Ovary (tissue), 9 donors: ENCODE results near the gene CCIN. TPM values are rescaled to one million over a fixed set of nuclear protein-coding genes. Genes with fewer than 3 reads are reported as not detected.

ENCODE experiments used
- DNase-seq, 5 donors: peaks; one replicate each; pipeline ENCODE4 v3.0.0-alpha.2; 2019 to 2020
- H3K27ac ChIP-seq, 2 donors: fragments of 200-600 bp; one replicate each; pipeline versions ENCODE4 v1.5.1 to v1.8.0; 2019 to 2022
- H3K27me3 ChIP-seq: fragments of 200-600 bp; one replicate; pipeline ENCODE4 v1.8.0; 2022
- H3K36me3 ChIP-seq: fragments of 200-600 bp; sonication (generic); one replicate; pipeline ENCODE4 v1.5.1; 2019
- H3K4me1 ChIP-seq: one replicate; pipeline ENCODE4 v1.8.1; 2013; ENCODE audit warnings: mild to moderate bottlenecking, moderate library complexity; ENCODE audit not compliant: insufficient read depth
- H3K4me3 ChIP-seq: fragments of 200-600 bp; sonication (generic); one replicate; pipeline ENCODE4 v1.5.1; 2017
- H3K9me3 ChIP-seq, 2 donors: fragments of 200-600 bp in 1 of 2; sonication (generic) in 1 of 2; one replicate each; pipeline versions ENCODE4 v1.5.1 to v1.8.1; 2013 to 2019; ENCODE audit warnings: mild to moderate bottlenecking in 1 of 2, moderate library complexity in 1 of 2
- EP300 ChIP-seq: sonication (generic); formaldehyde crosslinking; IDR thresholded peaks from one replicate; pipeline ENCODE4 v1.6.1; 2017; ENCODE audit warnings: antibody characterized with exemption
- POLR2A ChIP-seq: fragments of 450-650 bp; IDR thresholded peaks from one replicate; pipeline ENCODE4 v1.6.1; 2017; ENCODE audit warnings: antibody characterized with exemption, mild to moderate bottlenecking, moderate library complexity
- WGBS, 3 donors: extraction: QIAGEN DNeasy Blood & Tissue Kit in 1 of 3; methylation state at CpG; one replicate each; pipeline versions ENCODE4 v1.1.5 to v1.1.7; 2013 to 2017; 5-methylcytosine and 5-hydroxymethylcytosine counted together
- intact Hi-C, 4 donors: fragments of 100-400 bp; cut with DNase I; formaldehyde crosslinking; loops; one replicate each; pipeline versions ENCODE4 v1.11.0 to v1.15.1; 2022 to 2023
- polyA plus RNA-seq, 2 donors: library from polyadenylated mRNA; stranded (reverse); fragments of 200-250 nt in 1 of 2; fragments of 350-450 nt in 1 of 2; fragmentation: Illumina TruSeq in 1 of 2; extraction: RNeasy Lipid Tissue Mini Kit (QIAGEN cat#74804) in 1 of 2; gene quantifications; one replicate each; pipeline ENCODE4 v1.2.3, GENCODE V29; 2013 to 2014
- total RNA-seq, 7 donors: library from RNA; depleted of rRNA in 2 of 7; stranded (reverse); fragments of >200 nt in 2 of 7; fragmentation: NEBNext Ultra II Directional in 3 of 7; extraction: Animal tissue kit (Norgen Biotek cat#: 25700) in 3 of 7; gene quantifications; one replicate each; pipeline versions ENCODE4 v1.1.0 to v1.2.4, GENCODE V29; 2016 to 2023
- TF ChIP-seq, protein P1 (sequence below), 3 donors: fragments of 450-650 bp in 2 of 3; fragments of 200-600 bp in 1 of 3; IDR thresholded peaks; one replicate each; pipeline versions ENCODE4 v1.5.1 to v1.8.0; 2016 to 2022; ENCODE audit warnings: antibody characterized with exemption in 3 of 3, mild to moderate bottlenecking in 1 of 3
- donor health status: DM: no; HTN: no; CAD: no; lungs with moderate emphysema.
- donor health status: DM: no; HTN: no; CAD: no.
- donor health status: Bipolar disorder and iron deficiency.
- donor health status: DM: yes; HTN: yes; CAD: no.
- donor health status: DM: no; HTN: no; CAD: no.
- donor health status: DM: yes; HTN: yes; CAD: no.

The CCIN gene
- total and polyA plus RNA-seq, 9 donors = 0.15 to 0.33 (median 0.28) TPM; not detected in 5

DNA sequence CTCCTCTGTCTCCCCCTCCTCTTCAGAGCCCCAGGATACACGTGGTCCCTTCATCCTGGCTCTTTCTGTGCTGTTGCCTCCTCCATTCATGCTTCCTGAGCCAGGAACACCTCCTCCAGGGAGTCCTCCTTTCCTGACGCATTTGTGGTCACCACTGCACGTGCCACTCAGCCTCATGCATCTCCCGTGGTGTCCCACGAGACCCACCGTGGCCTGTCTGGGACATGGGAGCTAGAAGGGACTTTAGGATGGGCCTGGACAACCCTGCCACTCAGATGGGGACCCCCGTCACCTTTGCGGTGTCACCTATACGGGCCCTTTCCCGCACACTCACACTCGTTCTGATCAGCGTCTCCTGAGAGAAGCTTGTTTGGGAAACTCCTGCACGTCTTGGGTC, 25.9 kb upstream of the CCIN start:
- Histone ChIP-seq H3K27ac (peak overlapping the region; percentile 33 to 39), H3K9me3 (no peaks in the 10 kb centered on the region), H3K36me3 (no peaks in the 10 kb centered on the region), H3K4me3 (no peak overlapping the region), H3K4me1 (peaks cover 9% of the 10 kb centered on the region), H3K27me3 (no peaks in the 10 kb centered on the region)
- no peak for TF ChIP-seq POLR2A
- TF ChIP-seq, protein P1, sequence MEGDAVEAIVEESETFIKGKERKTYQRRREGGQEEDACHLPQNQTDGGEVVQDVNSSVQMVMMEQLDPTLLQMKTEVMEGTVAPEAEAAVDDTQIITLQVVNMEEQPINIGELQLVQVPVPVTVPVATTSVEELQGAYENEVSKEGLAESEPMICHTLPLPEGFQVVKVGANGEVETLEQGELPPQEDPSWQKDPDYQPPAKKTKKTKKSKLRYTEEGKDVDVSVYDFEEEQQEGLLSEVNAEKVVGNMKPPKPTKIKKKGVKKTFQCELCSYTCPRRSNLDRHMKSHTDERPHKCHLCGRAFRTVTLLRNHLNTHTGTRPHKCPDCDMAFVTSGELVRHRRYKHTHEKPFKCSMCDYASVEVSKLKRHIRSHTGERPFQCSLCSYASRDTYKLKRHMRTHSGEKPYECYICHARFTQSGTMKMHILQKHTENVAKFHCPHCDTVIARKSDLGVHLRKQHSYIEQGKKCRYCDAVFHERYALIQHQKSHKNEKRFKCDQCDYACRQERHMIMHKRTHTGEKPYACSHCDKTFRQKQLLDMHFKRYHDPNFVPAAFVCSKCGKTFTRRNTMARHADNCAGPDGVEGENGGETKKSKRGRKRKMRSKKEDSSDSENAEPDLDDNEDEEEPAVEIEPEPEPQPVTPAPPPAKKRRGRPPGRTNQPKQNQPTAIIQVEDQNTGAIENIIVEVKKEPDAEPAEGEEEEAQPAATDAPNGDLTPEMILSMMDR (IDR thresholded peaks at IDR 0.05) = no peak
- intact Hi-C loops = no loop called here
- no peak for DNase-seq
- WGBS, 3 donors = 81 to 82% (median 82%) methylated on average over 13 of the region's 13 CpGs

DNA sequence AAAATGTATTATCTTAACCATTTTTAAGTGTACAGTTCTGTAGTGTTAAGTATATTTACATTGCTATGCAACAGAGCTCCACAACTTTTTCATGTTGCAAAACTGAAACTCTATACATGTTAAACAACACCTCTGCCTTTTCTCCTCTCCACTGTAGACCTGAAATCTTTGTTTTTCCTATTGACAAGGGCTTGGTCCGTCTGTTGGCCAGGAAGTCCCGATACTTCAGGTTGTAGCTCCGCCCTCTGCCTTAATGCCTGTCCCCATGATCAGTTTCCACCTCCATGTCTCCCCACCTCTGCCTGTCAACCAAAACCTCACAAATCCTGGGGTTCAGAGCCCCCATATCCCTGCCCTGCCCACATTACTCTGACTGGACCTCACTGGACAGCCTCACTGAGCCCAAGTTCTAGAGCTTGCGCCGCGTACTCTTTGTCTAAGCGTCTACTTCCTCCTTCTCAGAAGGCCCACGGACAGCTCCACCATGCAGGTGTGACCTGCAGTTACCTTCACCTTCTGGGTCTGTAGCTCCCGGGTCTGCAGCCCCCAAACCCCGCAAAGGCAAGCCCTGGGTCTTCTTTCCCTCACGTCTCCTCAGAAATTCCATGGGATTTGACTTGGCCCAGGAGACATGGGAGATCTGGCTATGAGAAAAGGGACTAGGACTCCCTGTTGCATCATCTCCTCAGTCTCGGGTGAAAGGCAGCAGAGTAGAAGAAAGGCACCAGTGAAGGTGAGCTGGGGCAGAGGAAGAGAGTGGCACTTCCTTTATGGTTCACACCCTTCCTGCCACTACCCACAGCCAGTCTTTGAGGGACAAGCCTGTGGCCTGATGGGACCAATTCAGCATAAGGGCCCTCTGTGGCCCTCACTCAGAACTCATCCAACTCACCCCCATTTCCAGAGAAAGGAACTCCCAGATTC, 24.6 kb upstream of the CCIN start:
- WGBS, 3 donors = 94% methylated on average over 12 of the region's 12 CpGs
- intact Hi-C loops = no loop called here
- TF ChIP-seq, protein P1 (IDR thresholded peaks at IDR 0.05) = no peak
- no peak for TF ChIP-seq POLR2A
- TF ChIP-seq EP300 = no peak
- H3K4me3 ChIP-seq = no peak overlapping the region
- no peaks in the 10 kb centered on the region for H3K9me3 ChIP-seq
- no peaks in the 10 kb centered on the region for H3K36me3 ChIP-seq
- H3K4me1 ChIP-seq = peaks cover 17% of the 10 kb centered on the region
- no peak for DNase-seq
- no peaks in the 10 kb centered on the region for H3K27me3 ChIP-seq
- no peak overlapping the region for H3K27ac ChIP-seq

DNA sequence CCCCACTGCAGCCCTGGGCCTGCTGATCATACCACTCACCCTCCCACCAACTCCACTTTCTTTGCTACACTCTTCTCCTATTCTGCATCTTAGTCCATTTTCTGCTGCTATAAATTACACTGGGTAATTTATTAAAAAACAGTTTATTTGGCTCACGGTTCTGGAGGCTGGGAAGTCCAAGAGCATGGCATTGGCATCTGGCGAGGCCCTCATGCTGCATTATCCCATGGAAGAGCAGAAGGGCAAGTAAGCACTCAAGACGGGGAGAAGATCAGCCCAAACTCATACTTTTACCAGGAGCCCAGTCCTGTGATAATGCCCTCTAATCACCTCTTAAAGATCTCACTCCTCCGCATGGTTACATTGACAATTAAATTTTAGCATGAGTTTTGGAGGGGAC, 23.2 kb upstream of the CCIN start:
- Histone ChIP-seq H3K4me1 (peaks cover 18% of the 10 kb centered on the region), H3K27ac (no peak overlapping the region)

DNA sequence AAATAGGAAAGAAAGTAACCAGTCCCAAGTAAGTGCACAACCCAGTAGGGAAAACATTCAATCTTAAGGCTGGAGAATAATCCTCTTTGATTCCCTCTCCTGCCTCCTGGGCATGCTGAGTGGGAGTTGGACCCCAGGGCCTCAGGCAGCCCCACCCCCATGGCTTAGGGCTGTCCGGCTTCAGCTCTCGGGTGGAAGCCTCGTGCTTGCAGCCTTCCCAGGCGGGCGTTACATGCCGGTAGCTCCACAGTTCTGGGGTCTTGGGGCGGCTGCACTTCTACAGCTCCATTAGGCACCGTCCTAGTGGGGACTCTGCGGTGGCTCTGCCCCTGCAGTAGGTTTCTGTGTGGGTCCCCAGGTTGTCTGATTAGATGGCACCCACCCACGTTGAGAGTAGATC, 22.5 kb upstream of the CCIN start:
- no peak overlapping the region for H3K27ac ChIP-seq
- 93 to 95% (median 94%) methylated on average over 10 of the region's 10 CpGs for WGBS, 3 donors
- no peaks in the 10 kb centered on the region for H3K27me3 ChIP-seq
- H3K9me3 ChIP-seq = no peaks in the 10 kb centered on the region
- TF ChIP-seq POLR2A = no peak
- TF ChIP-seq, protein P1 (IDR thresholded peaks at IDR 0.05) = no peak
- TF ChIP-seq EP300 = no peak
- intact Hi-C loops = no loop called here
- no peak for DNase-seq
- no peaks in the 10 kb centered on the region for H3K36me3 ChIP-seq
- H3K4me3 ChIP-seq = no peak overlapping the region
- peaks cover 18% of the 10 kb centered on the region for H3K4me1 ChIP-seq

More for the DNA sequence above, 23.2 kb upstream of the CCIN start:
- Histone ChIP-seq H3K36me3 (no peaks in the 10 kb centered on the region), H3K9me3 (no peaks in the 10 kb centered on the region), H3K4me3 (no peak overlapping the region), H3K27me3 (no peaks in the 10 kb centered on the region)
- intact Hi-C loops = no loop called here
- TF ChIP-seq EP300 = no peak
- no peak for TF ChIP-seq POLR2A
- TF ChIP-seq, protein P1 (IDR thresholded peaks at IDR 0.05) = no peak
- DNase-seq = no peak
- WGBS, 3 donors = 93 to 99% (median 97%) methylated on average over 4 of the region's 4 CpGs
